GM19239 (cell line): ENCODE measurements around the gene DYRK1A.
"Not testable (repeated sequence)": the region's sequence is repeated elsewhere in the genome, so short reads cannot be mapped to it uniquely, and the experiment has no call there.

Experiments
- DNase-seq: peaks from one replicate; pipeline ENCODE4 v3.0.0; 2011; ENCODE audit warnings: low spot score; ENCODE audit not compliant: insufficient read length
- FAIRE-seq: peaks from 2 replicates; lab custom pipeline; 2011; peaks lifted over from hg19 to GRCh38; lab: Jason Lieb, UNC

Gene DYRK1A

GRCh38 chr21:37366482-37367316, at the start of gene DYRK1A:
Gene DYRK1A (plus strand): TSS chr21:37366773. CDS start chr21:37420375, 53,602 bp downstream.
- peak; percentile 92 for FAIRE-seq

GRCh38 chr21:37319551-37319950, 47.0 kb upstream of the DYRK1A start:
- FAIRE-seq (no peak), DNase-seq (no peak)

More at GRCh38 chr21:37366482-37367316, at the start of gene DYRK1A:
- peak; percentile 99 for DNase-seq

GRCh38 chr21:37322084-37322483, 44.5 kb upstream of the DYRK1A start:
- DNase-seq, result no peak
- FAIRE-seq, result no peak

- FAIRE-seq, result no peak
- no peak for DNase-seq
These were observed 42.0 kb upstream of the DYRK1A start for GRCh38 chr21:37324558-37324957.

GRCh38 chr21:37328147-37328546, 38.4 kb upstream of the DYRK1A start:
- not testable (repeated sequence) for DNase-seq
- peak; percentile 72 for FAIRE-seq

GRCh38 chr21:37331411-37331810, 35.2 kb upstream of the DYRK1A start:
- FAIRE-seq (no peak), DNase-seq (no peak)

- DNase-seq, result no peak
- no peak for FAIRE-seq
These were observed 31.5 kb upstream of the DYRK1A start for GRCh38 chr21:37335053-37335452.

- no peak for FAIRE-seq
- DNase-seq, result no peak
These were observed 29.4 kb upstream of the DYRK1A start for GRCh38 chr21:37337179-37337578.

GRCh38 chr21:37337831-37338230, 28.7 kb upstream of the DYRK1A start:
- no peak for FAIRE-seq

GRCh38 chr21:37338671-37339551, 27.7 kb upstream of the DYRK1A start:
- no peak for DNase-seq
- FAIRE-seq, result no peak

More at GRCh38 chr21:37337831-37338230, 28.7 kb upstream of the DYRK1A start:
- no peak for DNase-seq

GRCh38 chr21:37339552-37339939, 27.0 kb upstream of the DYRK1A start:
- DNase-seq, result no peak
- FAIRE-seq, result no peak

GRCh38 chr21:37341254-37341960, 25.2 kb upstream of the DYRK1A start:
- FAIRE-seq, result no peak

GRCh38 chr21:37342046-37342632, 24.4 kb upstream of the DYRK1A start:
- FAIRE-seq (no peak), DNase-seq (no peak)

More at GRCh38 chr21:37341254-37341960, 25.2 kb upstream of the DYRK1A start:
- DNase-seq, result no peak

- FAIRE-seq (no peak), DNase-seq (no peak)
These were observed 19.6 kb upstream of the DYRK1A start for GRCh38 chr21:37346841-37347430.

- DNase-seq, result no peak
- FAIRE-seq, result no peak
These were observed 17.9 kb upstream of the DYRK1A start for GRCh38 chr21:37348664-37349063.

- FAIRE-seq (no peak), DNase-seq (no peak)
These were observed 16.1 kb upstream of the DYRK1A start for GRCh38 chr21:37350472-37350871.

- DNase-seq, result no peak
- no peak for FAIRE-seq
These were observed 9.9 kb upstream of the DYRK1A start for GRCh38 chr21:37356706-37357105.

GRCh38 chr21:37357691-37358090, 8.9 kb upstream of the DYRK1A start:
- FAIRE-seq, result no peak
- DNase-seq, result no peak

GRCh38 chr21:37358397-37358796, 8.2 kb upstream of the DYRK1A start:
- DNase-seq (no peak), FAIRE-seq (no peak)

- FAIRE-seq, result no peak
These were observed 2.6 kb upstream of the DYRK1A start for GRCh38 chr21:37363936-37364335.

More at GRCh38 chr21:37363936-37364335, 2.6 kb upstream of the DYRK1A start:
- DNase-seq, result no peak
